H9 (cell line): ENCODE results near the gene SIGLEC8. TPM values are rescaled to one million over a fixed set of nuclear protein-coding genes. Genes with fewer than 3 reads are reported as not detected.

Experiments
- DNase-seq: peaks from one replicate; pipeline ENCODE4 v3.0.0-alpha.2; 2017
- H2AFZ ChIP-seq: one replicate; pipeline ENCODE4 v1.6.1; 2013; ENCODE audit warnings: mild to moderate bottlenecking, low read length, control low read depth, moderate library complexity
- H2AK5ac ChIP-seq: 2 replicates; pipeline ENCODE4 v1.6.1; 2013; ENCODE audit warnings: low read length, control low read depth, mixed read lengths; ENCODE audit not compliant: insufficient read length
- H2BK120ac ChIP-seq: one replicate; pipeline ENCODE4 v1.6.1; 2013; ENCODE audit warnings: low read depth, mild to moderate bottlenecking, low read length, control low read depth, inconsistent platforms; ENCODE audit not compliant: poor library complexity, severe bottlenecking
- H2BK12ac ChIP-seq: 2 replicates; pipeline ENCODE4 v1.6.1; 2013; ENCODE audit warnings: low read length, control low read depth, mixed read lengths, low read depth; ENCODE audit not compliant: insufficient read length
- H2BK15ac ChIP-seq: 2 replicates; pipeline ENCODE4 v1.6.1; 2013; ENCODE audit warnings: low read depth, low read length, control low read depth
- H2BK20ac ChIP-seq: one replicate; pipeline ENCODE4 v1.6.1; 2013; ENCODE audit warnings: low read depth, mild to moderate bottlenecking, low read length, control low read depth, inconsistent platforms; ENCODE audit not compliant: poor library complexity, severe bottlenecking
- H2BK5ac ChIP-seq: 2 replicates; pipeline ENCODE4 v1.6.1; 2013; ENCODE audit warnings: low read length, control low read depth, mixed read lengths; ENCODE audit not compliant: insufficient read length
- H3K14ac ChIP-seq: 2 replicates; pipeline ENCODE4 v1.6.1; 2013; ENCODE audit warnings: low read length, control low read depth; ENCODE audit not compliant: insufficient read depth
- H3K18ac ChIP-seq: 2 replicates; pipeline ENCODE4 v1.6.1; 2013; ENCODE audit warnings: low read depth, mild to moderate bottlenecking, mixed read lengths, low read length, control low read depth; ENCODE audit not compliant: insufficient read length
- H3K23ac ChIP-seq: 2 replicates; pipeline ENCODE4 v1.6.1; 2013; ENCODE audit warnings: low read length, control low read depth, mixed read lengths, low read depth; ENCODE audit not compliant: insufficient read length
- H3K23me2 ChIP-seq: 2 replicates; pipeline ENCODE4 v1.6.1; 2013; ENCODE audit warnings: low read depth, mild to moderate bottlenecking, mixed read lengths, low read length, control low read depth; ENCODE audit not compliant: insufficient read length, poor library complexity, severe bottlenecking
- H3K27ac ChIP-seq: 2 replicates; pipeline ENCODE4 v1.5.1; 2013; ENCODE audit warnings: low read length, control low read depth, mixed read lengths, low read depth; ENCODE audit not compliant: insufficient read length
- H3K27me3 ChIP-seq: 2 replicates; pipeline ENCODE4 v1.6.1; 2013; ENCODE audit warnings: low read length, control low read depth, inconsistent platforms; ENCODE audit not compliant: insufficient read depth
- H3K4ac ChIP-seq: 2 replicates; pipeline ENCODE4 v1.6.1; 2013; ENCODE audit warnings: low read depth, mild to moderate bottlenecking, control low read depth, inconsistent platforms, low read length, moderate library complexity
- H3K4me1 ChIP-seq: 2 replicates; pipeline ENCODE4 v1.6.1; 2013; ENCODE audit warnings: low read length, control low read depth, inconsistent platforms; ENCODE audit not compliant: insufficient read depth
- H3K4me2 ChIP-seq: 2 replicates; pipeline ENCODE4 v1.6.1; 2013; ENCODE audit warnings: low read length, control low read depth, mixed read lengths; ENCODE audit not compliant: insufficient read length, insufficient read depth
- H3K56ac ChIP-seq: 2 replicates; pipeline ENCODE4 v1.6.1; 2013; ENCODE audit warnings: low read depth, mild to moderate bottlenecking, mixed read lengths, low read length, control low read depth; ENCODE audit not compliant: insufficient read length
- H3K79me1 ChIP-seq: 2 replicates; pipeline ENCODE4 v1.6.1; 2013; ENCODE audit warnings: low read depth, mild to moderate bottlenecking, moderate library complexity, low read length, control low read depth, inconsistent platforms; ENCODE audit not compliant: insufficient read depth, poor library complexity, severe bottlenecking
- H3K79me2 ChIP-seq: 2 replicates; pipeline ENCODE4 v1.6.1; 2013; ENCODE audit warnings: low read length, control low read depth, inconsistent platforms; ENCODE audit not compliant: insufficient read depth
- H3K9ac ChIP-seq: 2 replicates; pipeline ENCODE4 v1.6.1; 2013; ENCODE audit warnings: low read length, control low read depth, mixed read lengths; ENCODE audit not compliant: insufficient read length; ENCODE audit errors: extremely low read depth
- H3K9me3 ChIP-seq: one replicate; pipeline ENCODE4 v1.6.1; 2013; ENCODE audit warnings: low read depth, low read length, inconsistent platforms; ENCODE audit not compliant: control insufficient read depth
- H3T11ph ChIP-seq: one replicate; pipeline ENCODE4 v1.6.1; 2013; ENCODE audit warnings: mild to moderate bottlenecking, low read length, control low read depth, inconsistent platforms
- H4K20me1 ChIP-seq: one replicate; pipeline ENCODE4 v1.6.1; 2013; ENCODE audit not compliant: control insufficient read depth, insufficient read length, insufficient read depth
- H4K5ac ChIP-seq: 2 replicates; pipeline ENCODE4 v1.6.1; 2013; ENCODE audit warnings: low read depth, mild to moderate bottlenecking, mixed read lengths, low read length, control low read depth; ENCODE audit not compliant: insufficient read length
- H4K8ac ChIP-seq: replicated peaks from 2 replicates; pipeline ENCODE4 v1.6.1; 2013; ENCODE audit warnings: low read length, control low read depth, mixed read lengths, low read depth; ENCODE audit not compliant: insufficient read length
- H4K91ac ChIP-seq: 2 replicates; pipeline ENCODE4 v1.6.1; 2013; ENCODE audit warnings: low read depth, mild to moderate bottlenecking, moderate library complexity, mixed read lengths, low read length, control low read depth; ENCODE audit not compliant: insufficient read length
- H3K27ac Mint-ChIP-seq, 3 experiments: 2 replicates in 2 of 3; 3 replicates in 1 of 3; pipeline ENCODE4 v1.8.0; 2020 to 2021; ENCODE audit warnings: mixed read lengths in 3 of 3, mild to moderate bottlenecking in 1 of 3, moderate library complexity in 1 of 3
- H3K27me3 Mint-ChIP-seq: 2 replicates; pipeline ENCODE4 v1.8.0; 2021; ENCODE audit warnings: low read depth, mild to moderate bottlenecking, moderate library complexity, mixed read lengths
- H3K36me3 Mint-ChIP-seq, 3 experiments: 2 replicates in 2 of 3; 3 replicates in 1 of 3; pipeline ENCODE4 v1.8.0; 2020 to 2021; ENCODE audit warnings: low read depth in 3 of 3, mixed read lengths in 3 of 3; ENCODE audit not compliant: insufficient read depth in 1 of 3
- H3K4me1 Mint-ChIP-seq, 2 experiments: 2 replicates each; pipeline ENCODE4 v1.8.0; 2020; ENCODE audit warnings: mixed read lengths in 2 of 2
- H3K4me3 Mint-ChIP-seq, 2 experiments: 2 replicates in 1 of 2; 3 replicates in 1 of 2; pipeline ENCODE4 v1.8.0; 2020 to 2021; ENCODE audit warnings: mild to moderate bottlenecking in 2 of 2, mixed read lengths in 2 of 2, moderate library complexity in 1 of 2
- H3K9me3 Mint-ChIP-seq, 2 experiments: 2 replicates in 1 of 2; 3 replicates in 1 of 2; pipeline ENCODE4 v1.8.0; 2020; ENCODE audit warnings: mild to moderate bottlenecking in 2 of 2, mixed read lengths in 2 of 2, moderate library complexity in 1 of 2
- WGBS: extraction: QIAGEN DNeasy Blood & Tissue Kit; methylation state at CpG from one replicate; pipeline ENCODE4 v1.1.7; 2013; ENCODE audit warnings: missing lambda C conversion rate, low lambda C conversion rate, mixed read lengths; ENCODE audit not compliant: insufficient read length; ENCODE audit errors: extremely low coverage; 5-methylcytosine and 5-hydroxymethylcytosine counted together
- total RNA-seq: library from RNA; stranded (reverse); gene quantifications from 2 replicates; pipeline ENCODE4 v1.2.1, GENCODE V29; 2021
- TF ChIP-seq, protein P1 (sequence below): fragments of 200-600 bp; sonication (generic); conservative IDR thresholded peaks from 3 replicates; pipeline ENCODE4 v1.8.0; 2021; ENCODE audit warnings: antibody characterized with exemption, mild to moderate bottlenecking

The SIGLEC8 gene
- total RNA-seq, 1 experiment from 2014 or later = not detected

DNA sequence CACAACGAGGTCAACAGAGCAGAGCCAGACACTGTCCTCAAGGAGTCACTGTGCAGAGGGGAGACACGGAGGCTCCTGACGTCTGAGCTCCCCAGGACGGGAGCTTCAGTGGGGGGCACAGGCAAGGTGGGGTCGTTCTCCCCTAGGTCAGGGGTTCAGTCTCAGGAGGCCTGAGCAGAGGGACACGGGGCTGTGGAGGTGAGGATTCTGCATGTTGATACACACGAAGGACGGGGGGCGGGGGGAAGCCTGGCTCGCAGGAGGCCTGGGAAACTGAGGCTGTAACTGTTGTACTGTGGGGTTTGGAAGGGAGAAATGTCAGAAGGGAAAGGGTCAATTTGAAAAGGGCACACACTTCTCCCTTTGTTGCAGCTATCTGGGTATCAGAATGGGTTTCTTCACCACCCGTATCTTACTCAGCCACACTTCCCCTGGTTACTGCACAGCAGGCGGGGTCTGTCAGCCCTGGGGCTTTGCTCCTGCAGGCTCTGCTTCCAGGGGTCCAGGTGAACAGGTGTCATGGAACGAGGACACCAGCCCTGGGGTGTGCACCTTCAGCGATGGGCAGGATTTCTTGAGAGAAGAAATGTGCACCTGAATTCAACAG is 748 bp upstream of the SIGLEC8 start:
- peaks cover 0 to 3% (median 0%) of the 10 kb centered on the region in 3 experiments; a peak in 1 of 7 replicates for H3K36me3 Mint-ChIP-seq
- H3K27me3 ChIP-seq = no peaks in the 10 kb centered on the region
- H2BK15ac ChIP-seq = no peak overlapping the region

More for the DNA sequence above, 748 bp upstream of the SIGLEC8 start:
- Histone ChIP-seq H3K27ac (no peak overlapping the region), H4K5ac (no peak overlapping the region), H2BK12ac (no peak overlapping the region), H4K8ac (no peak overlapping the region), H3K4ac (no peak overlapping the region), H2AFZ (no peak overlapping the region), H2BK120ac (no peak overlapping the region), H3K14ac (no peak overlapping the region), H3K23me2 (no peaks in the 10 kb centered on the region), H3K9me3 (no peaks in the 10 kb centered on the region), H2BK5ac (no peak overlapping the region), H3K9ac (no peak overlapping the region), H3K79me1 (no peaks in the 10 kb centered on the region), H2AK5ac (no peak overlapping the region), H4K91ac (no peak overlapping the region), H3K56ac (no peak overlapping the region), H3K23ac (no peak overlapping the region), H3K4me2 (no peak overlapping the region), H3K18ac (no peak overlapping the region), H3K79me2 (no peaks in the 10 kb centered on the region), H3T11ph (no peak overlapping the region), H4K20me1 (no peaks in the 10 kb centered on the region), H3K4me1 (no peaks in the 10 kb centered on the region), H2BK20ac (no peak overlapping the region)
- TF ChIP-seq, protein P1, sequence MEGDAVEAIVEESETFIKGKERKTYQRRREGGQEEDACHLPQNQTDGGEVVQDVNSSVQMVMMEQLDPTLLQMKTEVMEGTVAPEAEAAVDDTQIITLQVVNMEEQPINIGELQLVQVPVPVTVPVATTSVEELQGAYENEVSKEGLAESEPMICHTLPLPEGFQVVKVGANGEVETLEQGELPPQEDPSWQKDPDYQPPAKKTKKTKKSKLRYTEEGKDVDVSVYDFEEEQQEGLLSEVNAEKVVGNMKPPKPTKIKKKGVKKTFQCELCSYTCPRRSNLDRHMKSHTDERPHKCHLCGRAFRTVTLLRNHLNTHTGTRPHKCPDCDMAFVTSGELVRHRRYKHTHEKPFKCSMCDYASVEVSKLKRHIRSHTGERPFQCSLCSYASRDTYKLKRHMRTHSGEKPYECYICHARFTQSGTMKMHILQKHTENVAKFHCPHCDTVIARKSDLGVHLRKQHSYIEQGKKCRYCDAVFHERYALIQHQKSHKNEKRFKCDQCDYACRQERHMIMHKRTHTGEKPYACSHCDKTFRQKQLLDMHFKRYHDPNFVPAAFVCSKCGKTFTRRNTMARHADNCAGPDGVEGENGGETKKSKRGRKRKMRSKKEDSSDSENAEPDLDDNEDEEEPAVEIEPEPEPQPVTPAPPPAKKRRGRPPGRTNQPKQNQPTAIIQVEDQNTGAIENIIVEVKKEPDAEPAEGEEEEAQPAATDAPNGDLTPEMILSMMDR = no peak
- no peak overlapping the region for H3K4me3 Mint-ChIP-seq
- peaks cover 26% of the 10 kb centered on the region for H3K27me3 Mint-ChIP-seq
- WGBS = no CpG with 5 or more reads among the region's 14 CpGs
- no peak overlapping the region for H3K27ac Mint-ChIP-seq
- no peak for DNase-seq
- H3K4me1 Mint-ChIP-seq = peaks cover 0 to 4% of the 10 kb centered on the region in 2 experiments; a peak in 2 of 4 replicates
- H3K9me3 Mint-ChIP-seq = peaks cover 0 to 90% of the 10 kb centered on the region in 2 experiments; a peak in 2 of 5 replicates
